ENCODE results near the gene ARL4D. TPM values are rescaled to one million over a fixed set of nuclear protein-coding genes. Genes with fewer than 3 reads are reported as not detected.

The ARL4D gene
- total and polyA plus RNA-seq, 2 of the 8 experiments (the other 6 are each of a cell fraction or from before 2014, with no cell fraction given): 8.4 to 9.2 TPM

- H4K20me1 ChIP-seq (replicated peaks in 1 of 2; ENCODE audit: control insufficient read depth in 1 of 2, insufficient read depth in 2 of 2, low read length in 2 of 2): no peaks in the 10 kb centered on the region
- no peak overlapping the region for H2AK5ac ChIP-seq (ENCODE audit: low read depth, low read length)
- DNase-seq (ENCODE audit: low read depth in 1 of 2, low spot score in 2 of 2) (no peak), FAIRE-seq (no peak)
- H2BK5ac ChIP-seq (ENCODE audit: low read depth, low read length): no peak overlapping the region
- no peak overlapping the region for H2BK120ac ChIP-seq (replicated peaks; ENCODE audit: low read depth, low read length)
- H3K4me1 ChIP-seq (replicated peaks in 1 of 4; ENCODE audit: control insufficient read depth in 3 of 4, insufficient read depth in 4 of 4, low read length in 3 of 4): peaks cover 0 to 2% (median 0%) of the 10 kb centered on the region in 4 experiments; a peak in 2 of 7 replicates
- no peaks in the 10 kb centered on the region for H3K27me3 ChIP-seq (replicated peaks in 1 of 4; ENCODE audit: control insufficient read depth in 3 of 4, extremely low read depth in 1 of 4, insufficient read depth in 3 of 4, low read length in 3 of 4)
- POLR2A ChIA-PET (ENCODE audit: partially characterized antibody): interaction anchor here (0.6 to 1.3 kb wide), 3 partner anchors 37 to 63 kb away, joined by 3 to 6 read pairs (median 3); no protein-coding TSS in a partner anchor
- H2BK15ac ChIP-seq (ENCODE audit: low read length): no peak overlapping the region
- no peaks in the 10 kb centered on the region for H3K79me1 ChIP-seq (ENCODE audit: low read depth, low read length)
- no peak overlapping the region for H3K18ac ChIP-seq (ENCODE audit: extremely low read depth, low read length)
- no peak overlapping the region for H4K91ac ChIP-seq (replicated peaks; ENCODE audit: insufficient read length, low read length)
- no peaks in the 10 kb centered on the region for H3K23me2 ChIP-seq (ENCODE audit: low read depth, low read length)
- no peak overlapping the region for H3K4me2 ChIP-seq (ENCODE audit: insufficient read depth in 1 of 2, low read depth in 2 of 2, low read length in 2 of 2)
- CTCF ChIA-PET (ENCODE audit: partially characterized antibody): interaction anchor here (0.8 to 11.3 kb wide), 6 partner anchors 12 to 115 kb away, joined by 3 to 132 read pairs (median 4); partner anchors contain the start of gene ARL4D
- H3K4me3 ChIP-seq (ENCODE audit: extremely low read depth in 1 of 4, insufficient read depth in 2 of 4, low read depth in 3 of 4, low read length in 4 of 4): no peak overlapping the region
- H3K56ac ChIP-seq (replicated peaks; ENCODE audit: insufficient read length, low read depth, low read length): no peak overlapping the region
- H3K14ac ChIP-seq (ENCODE audit: insufficient read length): no peak overlapping the region
- H3K23ac ChIP-seq (ENCODE audit: insufficient read length): no peak overlapping the region
- no peaks in the 10 kb centered on the region for H3K9me3 ChIP-seq (ENCODE audit: insufficient read depth in 2 of 2, low read depth in 1 of 2, low read length in 1 of 2)
- no peaks in the 10 kb centered on the region for H3K36me3 ChIP-seq (ENCODE audit: control insufficient read depth in 2 of 4, insufficient read depth in 4 of 4, low read length in 3 of 4)
- no peaks in the 10 kb centered on the region for H3K79me2 ChIP-seq (ENCODE audit: control insufficient read depth in 1 of 2, insufficient read depth in 2 of 2, low read length in 2 of 2)
- WGBS, 2 experiments (ENCODE audit: extremely low coverage in 1 of 2, insufficient coverage in 1 of 2, insufficient read length in 1 of 2, insufficient replicate concordance in 2 of 2, low coverage in 1 of 2, low lambda C conversion rate in 2 of 2, missing lambda C conversion rate in 1 of 2): 95% methylated on average over 6 of the region's 6 CpGs; no CpG with 5 or more reads in 1 of the 2 experiments
- no peak overlapping the region for H2BK20ac ChIP-seq (ENCODE audit: low read length)
- H4K8ac ChIP-seq (ENCODE audit: extremely low read depth, insufficient read depth, low read length): no peak overlapping the region
- H2BK12ac ChIP-seq (ENCODE audit: low read depth, low read length): no peak overlapping the region
- no peak for TF ChIP-seq KDM1A (IDR thresholded peaks at IDR 0.05; ENCODE audit: borderline replicate concordance, low read length)
- no peak for TF ChIP-seq KDM5A (IDR thresholded peaks at IDR 0.05; ENCODE audit: low read length)
- H3K9ac ChIP-seq (replicated peaks in 1 of 4; ENCODE audit: extremely low read depth in 1 of 4, low read depth in 3 of 4, low read length in 3 of 4): no peak overlapping the region
- H4K5ac ChIP-seq (ENCODE audit: insufficient read length, low read depth, low read length): no peak overlapping the region
- no peak overlapping the region for H3K27ac ChIP-seq (ENCODE audit: low read depth, low read length)
- H3K4ac ChIP-seq (replicated peaks; ENCODE audit: insufficient read length, low read depth, low read length): no peak overlapping the region
- H2AFZ ChIP-seq (ENCODE audit: low read length): no peak overlapping the region
Observed at GRCh38 chr17:43423777-43424455, 25.1 kb downstream of the ARL4D start.
